Measurements from ENCODE around the gene ABRAXAS1. TPM values are rescaled to one million over a fixed set of nuclear protein-coding genes. Genes with fewer than 3 reads are reported as not detected.

ABRAXAS1 gene
- total RNA-seq, 2 donors from 2014 or later = 2.4 to 14.0 TPM

- H3K4me3 ChIP-seq = no peak overlapping the region
- no peaks in the 10 kb centered on the region for H3K4me1 ChIP-seq (ENCODE audit: control insufficient read depth in 1 of 2, low read depth in 2 of 2)
- no peak for ATAC-seq (ENCODE audit: insufficient number of reproducible peaks, low FRiP score, low read depth)
- H3K27ac ChIP-seq = no peak overlapping the region
- H3K36me3 ChIP-seq = peaks cover 38% of the 10 kb centered on the region
- no peak for DNase-seq (ENCODE audit: low spot score)
- H3K9me3 ChIP-seq = no peaks in the 10 kb centered on the region
- TF ChIP-seq, protein P1, sequence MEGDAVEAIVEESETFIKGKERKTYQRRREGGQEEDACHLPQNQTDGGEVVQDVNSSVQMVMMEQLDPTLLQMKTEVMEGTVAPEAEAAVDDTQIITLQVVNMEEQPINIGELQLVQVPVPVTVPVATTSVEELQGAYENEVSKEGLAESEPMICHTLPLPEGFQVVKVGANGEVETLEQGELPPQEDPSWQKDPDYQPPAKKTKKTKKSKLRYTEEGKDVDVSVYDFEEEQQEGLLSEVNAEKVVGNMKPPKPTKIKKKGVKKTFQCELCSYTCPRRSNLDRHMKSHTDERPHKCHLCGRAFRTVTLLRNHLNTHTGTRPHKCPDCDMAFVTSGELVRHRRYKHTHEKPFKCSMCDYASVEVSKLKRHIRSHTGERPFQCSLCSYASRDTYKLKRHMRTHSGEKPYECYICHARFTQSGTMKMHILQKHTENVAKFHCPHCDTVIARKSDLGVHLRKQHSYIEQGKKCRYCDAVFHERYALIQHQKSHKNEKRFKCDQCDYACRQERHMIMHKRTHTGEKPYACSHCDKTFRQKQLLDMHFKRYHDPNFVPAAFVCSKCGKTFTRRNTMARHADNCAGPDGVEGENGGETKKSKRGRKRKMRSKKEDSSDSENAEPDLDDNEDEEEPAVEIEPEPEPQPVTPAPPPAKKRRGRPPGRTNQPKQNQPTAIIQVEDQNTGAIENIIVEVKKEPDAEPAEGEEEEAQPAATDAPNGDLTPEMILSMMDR (IDR thresholded peaks at IDR 0.05) = no peak
- H3K27me3 ChIP-seq (replicated peaks; ENCODE audit: insufficient read depth) = no peaks in the 10 kb centered on the region
Measured at GRCh38 chr4:83417566-83417965, 67.3 kb downstream of the ABRAXAS1 start.

DNA sequence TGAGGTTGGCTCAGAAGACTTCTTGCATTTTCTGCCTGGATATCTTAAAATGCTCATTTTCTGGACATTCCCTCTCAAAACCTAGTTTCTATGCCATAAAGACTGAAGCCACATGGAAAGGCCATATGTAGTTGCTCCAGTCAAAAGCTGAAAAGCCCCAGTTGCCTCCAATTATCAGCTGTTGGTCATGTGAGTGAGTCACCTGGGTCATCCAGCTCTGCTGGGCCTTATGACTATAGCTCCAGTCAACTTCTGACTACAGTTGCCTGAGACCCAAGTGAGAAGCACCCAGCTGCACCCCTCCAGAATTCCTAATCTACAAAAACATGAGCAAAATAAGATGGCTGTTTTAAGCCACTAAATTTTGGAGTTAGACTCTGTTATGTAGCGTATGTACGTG, 71.2 kb downstream of the ABRAXAS1 start:
- no peak for ATAC-seq (ENCODE audit: insufficient number of reproducible peaks, low FRiP score, low read depth)
- DNase-seq (ENCODE audit: low spot score) = no peak
- H3K4me1 ChIP-seq (ENCODE audit: control insufficient read depth in 1 of 2, low read depth in 2 of 2) = no peaks in the 10 kb centered on the region
- H3K27me3 ChIP-seq (replicated peaks; ENCODE audit: insufficient read depth) = no peaks in the 10 kb centered on the region
- no peaks in the 10 kb centered on the region for H3K9me3 ChIP-seq
- TF ChIP-seq, protein P1 (IDR thresholded peaks at IDR 0.05) = no peak
- H3K4me3 ChIP-seq = no peak overlapping the region
- H3K27ac ChIP-seq = no peak overlapping the region
- H3K36me3 ChIP-seq = peaks cover 25% of the 10 kb centered on the region

Other genes starting within 250 kb of the ABRAXAS1 start
- 10 to 100 TPM in 1 of 2 donors, 1 to 10 TPM in 1; 3.4 to 10.5 TPM for gene COQ2, start 200.3 kb downstream of the ABRAXAS1 start, total RNA-seq
- 1 to 10 TPM; 1.4 to 6.1 TPM for gene HPSE, start 150.3 kb downstream of the ABRAXAS1 start, total RNA-seq
- 10 to 100 TPM; 11.6 to 19.6 TPM for gene HELQ, start 29.3 kb downstream of the ABRAXAS1 start, total RNA-seq
- gene MRPS18C, start 29.0 kb downstream of the ABRAXAS1 start, total RNA-seq = 10 to 100 TPM in 1 of 2 donors, 1 to 10 TPM in 1; 7.6 to 17.3 TPM
- gene GPAT3, start 51.0 kb upstream of the ABRAXAS1 start, total RNA-seq = 1 to 10 TPM; 6.6 to 7.8 TPM